RCC 7860 (cell line): Measurements from ENCODE around the gene CMTM4.
A peak's percentile ranks its signal among the peaks of the same experiment; 100 is the strongest.
"Not testable (repeated sequence)": the region's sequence is repeated elsewhere in the genome, so short reads cannot be mapped to it uniquely, and the experiment has no call there.

Experiments used
- DNase-seq: peaks from one replicate; pipeline ENCODE4 v3.0.0-alpha.2; 2015; ENCODE audit warnings: low spot score
- FAIRE-seq: peaks from 2 replicates; lab custom pipeline; 2012; peaks lifted over from hg19 to GRCh38; lab: Jason Lieb, UNC

Gene CMTM4

GRCh38 chr16:66676599-66676998, 19.9 kb downstream of the CMTM4 start:
- no peak for FAIRE-seq
- DNase-seq, result no peak

DNA sequence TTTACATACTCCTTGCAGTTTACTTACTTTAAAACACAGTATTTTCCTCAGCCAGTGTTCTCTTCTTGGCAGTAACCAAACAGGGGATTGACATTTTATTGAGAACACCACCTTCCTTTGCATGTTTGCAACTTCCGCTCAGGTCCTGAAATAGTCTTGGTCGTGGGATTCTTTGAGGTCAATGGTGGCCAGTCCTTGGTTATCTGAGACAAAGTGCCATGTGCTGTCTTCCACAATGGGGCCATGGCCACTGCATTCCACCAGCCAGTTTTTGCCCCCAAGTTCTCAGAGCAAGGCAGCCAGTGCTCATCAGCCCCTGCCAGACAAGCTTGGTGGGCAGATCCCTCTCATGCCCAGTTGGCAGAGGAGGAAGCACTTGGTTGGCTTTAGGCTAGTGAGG, 22.9 kb downstream of the CMTM4 start:
- no peak for DNase-seq
- FAIRE-seq, result no peak

- FAIRE-seq (no peak), DNase-seq (no peak)
Observed at GRCh38 chr16:66670691-66671388, 25.7 kb downstream of the CMTM4 start.

GRCh38 chr16:66668777-66669444, 27.6 kb downstream of the CMTM4 start:
- no peak for FAIRE-seq
- DNase-seq, result no peak

GRCh38 chr16:66667944-66668343, 28.6 kb downstream of the CMTM4 start:
- DNase-seq (no peak), FAIRE-seq (no peak)

DNA sequence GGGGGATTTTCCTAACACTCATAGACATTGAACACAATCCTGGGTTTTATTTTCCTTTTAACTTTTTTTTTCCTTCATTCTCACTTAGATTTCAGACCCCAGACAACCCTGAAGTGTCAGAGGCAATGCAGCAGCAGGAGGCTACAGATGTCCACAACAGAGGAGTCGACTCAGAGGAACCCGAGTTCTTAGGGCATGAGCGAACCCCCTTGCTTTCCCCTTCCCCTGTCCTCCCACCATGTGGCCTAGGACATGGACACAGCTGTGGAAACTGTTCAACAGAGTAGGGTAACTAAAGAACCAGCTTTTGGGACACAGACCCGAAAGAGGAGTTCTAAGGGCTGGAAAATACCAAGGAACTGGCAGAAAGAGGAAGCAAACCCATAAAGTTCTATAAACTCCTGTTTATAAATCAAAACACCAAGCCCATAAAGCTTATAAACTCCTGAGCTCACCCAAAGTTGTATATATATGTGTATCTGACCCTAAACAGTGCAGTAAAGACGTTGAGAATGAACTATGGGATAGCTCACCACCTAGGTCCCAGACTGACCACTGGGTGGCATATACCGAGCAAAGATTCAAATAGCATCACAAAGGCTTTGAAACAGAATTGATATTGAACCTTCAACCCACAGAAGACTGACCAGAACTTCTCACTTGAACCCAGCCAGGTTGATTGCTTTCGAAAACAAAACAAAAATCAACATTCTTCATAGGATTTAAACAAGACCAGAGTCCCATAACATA, 33.9 kb downstream of the CMTM4 start:
- DNase-seq (peak; percentile 30), FAIRE-seq (peak; percentile 42)

- DNase-seq, result peak; percentile 29
- FAIRE-seq, result not testable (repeated sequence)
Observed at GRCh38 chr16:66661671-66662346, 34.7 kb downstream of the CMTM4 start.

DNA sequence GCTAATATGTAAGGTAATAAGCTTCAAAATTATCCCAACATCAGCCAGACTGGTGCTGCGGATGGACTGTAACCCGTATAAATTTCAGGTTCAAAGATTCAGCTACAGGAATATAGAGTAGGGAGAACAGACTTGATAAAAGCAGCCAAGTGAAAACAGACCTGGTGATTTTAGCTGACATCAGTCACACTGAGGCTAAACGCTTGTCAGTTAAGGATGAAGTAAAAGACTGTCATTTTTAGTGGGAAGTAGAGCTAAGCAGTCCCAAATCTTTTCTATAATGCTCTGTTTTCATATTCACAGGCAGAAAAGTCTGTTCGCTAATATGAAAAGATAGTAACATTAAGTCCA, 35.4 kb downstream of the CMTM4 start:
- DNase-seq, result peak; percentile 61
- no peak for FAIRE-seq

DNA sequence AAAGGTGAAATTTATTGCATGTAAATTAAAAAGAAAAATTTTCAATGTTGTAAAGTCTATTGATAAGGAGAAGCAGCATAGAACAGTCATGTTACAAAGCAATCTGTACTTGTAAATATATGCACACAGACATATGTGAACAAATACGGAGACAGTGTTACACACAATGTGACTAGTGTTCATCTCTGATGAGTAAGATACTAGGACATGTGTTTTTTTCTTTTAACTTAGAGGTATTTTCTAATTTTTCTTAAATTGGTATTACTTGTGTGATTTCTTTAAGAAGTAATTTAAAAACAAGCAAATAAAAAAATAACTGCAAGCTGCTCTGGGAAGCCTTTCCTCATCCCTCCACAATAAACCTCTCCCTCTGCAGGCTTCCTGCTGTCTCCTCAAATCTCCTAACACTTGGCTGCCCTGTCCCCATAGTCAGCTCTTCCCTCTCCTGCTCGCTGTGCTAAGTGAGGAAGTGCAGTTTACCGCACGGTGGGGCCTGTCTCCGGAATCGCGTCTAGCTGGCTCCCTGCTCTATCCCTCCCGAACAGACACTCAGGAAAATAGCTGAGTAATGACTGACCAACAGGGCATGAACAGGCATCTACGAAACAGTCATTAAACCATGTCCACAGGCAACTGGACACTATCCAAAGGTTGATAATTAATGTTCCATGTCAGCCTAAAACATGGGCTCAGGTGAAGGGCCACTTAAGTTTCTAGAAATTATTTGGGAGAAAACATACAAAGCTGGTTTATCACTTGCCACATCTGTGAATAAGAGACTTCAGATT, 35.9 kb downstream of the CMTM4 start:
- peak; percentile 95 for FAIRE-seq
- DNase-seq, result peak; percentile 95

DNA sequence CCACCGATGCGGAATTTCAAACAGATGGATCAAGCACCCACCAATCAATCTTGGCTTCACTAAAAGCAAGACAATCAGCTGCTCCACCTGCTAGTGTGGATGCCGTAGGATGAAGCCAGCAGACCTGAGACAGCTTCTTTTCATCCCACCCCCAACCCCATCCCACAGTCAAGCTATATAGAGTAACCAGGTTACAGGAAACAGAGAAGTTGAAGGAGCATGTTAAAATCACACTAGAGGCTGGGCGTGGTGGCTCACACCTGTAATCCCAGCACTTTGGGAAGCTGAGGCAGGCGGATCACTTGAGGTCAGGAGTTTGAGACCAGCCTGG, 37.7 kb downstream of the CMTM4 start:
- DNase-seq (no peak), FAIRE-seq (no peak)

DNA sequence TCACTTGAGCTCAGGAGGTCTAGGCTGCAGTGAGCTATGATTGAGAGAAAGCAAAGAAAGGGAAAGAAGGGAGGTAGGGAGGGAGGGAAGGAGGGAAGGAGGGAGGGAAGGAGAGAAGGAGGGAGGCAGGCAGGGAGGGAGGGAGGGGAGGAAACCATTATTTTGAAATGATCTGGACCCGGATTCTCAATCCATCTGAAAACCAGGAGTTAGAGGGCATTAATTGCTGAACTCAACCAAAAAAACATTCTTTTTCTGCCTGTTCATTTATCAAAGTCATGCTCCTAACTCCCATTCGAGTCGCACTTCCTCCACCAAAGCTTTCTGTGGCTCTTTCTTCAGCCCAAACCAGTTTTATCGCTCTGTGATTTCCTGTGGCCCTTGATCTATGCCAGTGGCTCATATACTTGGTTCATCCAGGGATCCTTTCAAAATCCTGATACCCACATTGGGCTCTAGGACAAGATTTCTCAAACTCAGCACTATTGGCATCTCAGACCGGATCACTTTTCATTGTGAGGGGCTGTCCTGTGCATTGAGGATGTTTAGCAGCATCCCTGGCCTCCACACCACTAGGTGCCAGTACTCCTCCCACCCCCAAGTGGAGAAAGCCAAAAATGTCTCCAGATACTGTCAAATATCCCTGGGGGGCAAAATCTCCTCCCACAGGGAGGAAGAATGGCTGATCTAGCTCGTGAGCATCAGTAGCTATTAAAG, 38.2 kb downstream of the CMTM4 start:
- FAIRE-seq, result no peak
- DNase-seq, result no peak

DNA sequence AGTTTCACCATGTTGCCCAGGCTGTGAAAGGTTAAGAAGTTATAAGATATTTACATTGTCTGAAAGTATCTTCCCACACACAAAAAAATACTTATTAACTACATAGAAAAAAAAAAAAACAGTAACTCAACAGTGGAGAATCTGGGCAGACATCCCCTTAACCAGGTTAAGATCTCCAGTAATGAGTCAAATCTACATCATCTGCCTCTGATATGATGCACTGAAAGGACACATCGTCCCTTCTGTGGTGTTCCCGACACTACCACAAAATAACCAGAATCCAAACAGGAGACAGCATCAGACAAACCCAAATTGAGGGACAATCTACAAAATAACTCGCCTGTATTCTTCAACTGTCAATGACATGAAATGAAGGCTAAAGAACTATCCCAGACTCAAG, 40.0 kb downstream of the CMTM4 start:
- FAIRE-seq, result peak; percentile 92

DNA sequence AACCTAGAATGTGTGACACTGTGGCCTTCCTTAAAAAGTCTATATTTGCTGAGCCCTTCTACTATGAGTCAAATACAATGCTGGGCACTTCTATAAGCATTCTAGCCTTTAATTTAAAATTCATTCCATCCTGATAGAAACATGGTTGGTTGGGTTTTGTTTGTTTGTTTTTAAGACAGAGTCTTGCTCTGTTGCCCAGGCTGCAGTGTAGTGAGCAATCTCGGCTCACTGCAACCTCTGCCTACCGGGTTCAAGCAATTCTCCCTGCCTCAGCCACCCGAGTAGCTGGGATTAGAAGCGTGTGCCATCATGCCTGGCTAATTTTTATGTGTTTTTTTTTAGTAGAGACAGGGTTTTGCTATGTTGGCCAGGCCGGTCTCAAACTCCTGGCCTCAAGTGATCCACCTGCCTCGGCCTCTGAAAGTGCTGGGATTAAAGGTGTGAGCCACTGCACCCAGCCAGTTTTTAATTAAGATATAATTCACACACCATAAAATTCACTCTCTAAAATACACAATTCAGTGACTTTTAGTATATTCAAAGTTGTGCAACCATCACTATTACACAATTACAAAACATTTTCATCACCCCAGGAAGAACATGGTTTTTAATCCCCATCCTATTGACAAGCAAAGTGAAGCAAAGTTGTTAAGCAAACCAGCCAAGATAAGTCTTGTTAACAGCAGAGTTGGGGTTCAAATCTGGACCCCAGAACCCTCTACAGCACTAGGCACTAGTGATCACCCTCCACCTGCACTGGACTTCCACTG, 42.8 kb downstream of the CMTM4 start:
- FAIRE-seq (no peak), DNase-seq (no peak)

More for the DNA sequence above, 40.0 kb downstream of the CMTM4 start:
- peak; percentile 66 for DNase-seq

DNA sequence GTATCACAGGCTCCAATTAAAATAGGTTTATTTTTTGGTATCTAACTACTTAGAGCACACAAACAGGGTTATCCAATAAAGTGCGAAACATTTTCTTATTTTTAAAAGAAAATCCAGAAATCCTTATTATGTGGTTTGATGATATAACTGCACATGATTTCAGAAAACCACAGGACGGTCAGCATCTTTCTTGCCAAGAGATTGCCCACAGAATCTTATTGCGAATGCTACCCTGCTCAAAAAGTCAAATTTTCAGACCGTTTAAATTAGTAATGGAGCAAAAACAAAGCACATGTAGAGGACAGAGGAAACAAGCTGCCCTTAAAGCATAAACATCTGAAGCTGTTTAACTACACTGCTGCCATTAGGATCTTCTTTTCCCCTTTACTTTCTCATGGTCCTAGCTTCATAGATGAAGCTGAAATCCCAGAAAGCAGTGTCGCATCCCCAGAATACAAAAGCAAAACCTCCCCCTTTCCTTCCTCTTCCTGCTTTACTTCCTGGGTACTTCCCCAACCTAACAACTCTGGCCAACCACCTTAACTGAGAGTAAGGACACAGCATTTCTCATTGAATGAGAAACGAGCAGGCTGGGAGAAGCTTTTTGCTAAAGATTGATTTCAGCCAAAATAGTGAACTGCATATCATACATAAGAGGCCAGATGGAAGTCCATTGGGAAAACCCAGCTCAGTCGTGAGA, 43.7 kb downstream of the CMTM4 start:
- no peak for FAIRE-seq
- DNase-seq, result no peak

- DNase-seq, result no peak
- FAIRE-seq, result no peak
Observed at GRCh38 chr16:66651965-66652364, 44.6 kb downstream of the CMTM4 start.

DNA sequence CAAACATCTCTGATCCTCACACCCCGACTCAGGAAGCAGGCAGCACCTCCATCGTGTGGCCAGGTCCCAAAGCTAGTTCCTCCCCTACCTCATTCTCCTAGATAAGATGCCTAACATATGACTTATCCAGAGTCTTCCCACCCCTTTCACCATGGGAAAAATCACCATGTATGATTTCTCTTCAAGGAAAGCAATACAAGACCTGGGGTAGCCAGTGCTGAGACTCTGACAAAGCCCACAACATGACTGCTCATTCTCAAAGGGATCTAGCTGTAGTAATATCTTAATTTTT, 45.1 kb downstream of the CMTM4 start:
- FAIRE-seq, result no peak

DNA sequence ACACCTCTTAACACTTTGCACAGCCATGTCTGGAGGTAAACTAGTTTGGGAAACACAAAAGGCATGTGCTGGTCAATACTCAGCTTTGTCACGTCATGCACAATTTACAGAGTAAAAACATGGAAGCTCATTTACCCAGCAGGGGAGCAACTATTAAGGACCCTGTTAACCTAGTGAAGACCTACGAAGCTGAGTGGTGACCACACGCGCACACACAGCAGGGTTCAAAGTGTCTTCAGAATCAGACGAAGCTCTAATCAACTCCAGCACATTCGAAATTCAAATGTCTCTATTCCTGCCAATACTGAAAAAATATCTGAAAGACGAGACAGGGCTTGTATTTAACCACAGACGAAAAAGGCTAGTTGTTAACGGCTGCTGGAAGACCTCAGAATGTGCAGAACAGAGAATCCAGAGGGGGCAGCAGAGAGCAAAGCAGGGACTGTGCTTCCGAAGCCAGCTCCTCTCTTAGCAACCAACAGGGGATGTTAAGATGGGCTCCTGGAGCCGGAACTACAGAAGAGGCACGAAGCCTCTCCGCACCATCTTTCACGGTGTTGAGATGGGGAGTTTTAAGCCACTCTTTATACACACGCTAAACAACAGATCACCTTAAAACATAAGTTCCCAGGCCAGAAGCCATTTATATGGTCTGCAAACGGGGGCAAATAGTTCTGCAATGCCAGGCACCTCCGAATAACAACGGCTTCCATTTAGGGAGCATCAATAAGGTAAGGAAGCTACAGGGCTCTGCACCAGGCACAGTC, 45.7 kb downstream of the CMTM4 start:
- DNase-seq (peak; percentile 61), FAIRE-seq (peak; percentile 8)

More for the DNA sequence above, 45.1 kb downstream of the CMTM4 start:
- no peak for DNase-seq

DNA sequence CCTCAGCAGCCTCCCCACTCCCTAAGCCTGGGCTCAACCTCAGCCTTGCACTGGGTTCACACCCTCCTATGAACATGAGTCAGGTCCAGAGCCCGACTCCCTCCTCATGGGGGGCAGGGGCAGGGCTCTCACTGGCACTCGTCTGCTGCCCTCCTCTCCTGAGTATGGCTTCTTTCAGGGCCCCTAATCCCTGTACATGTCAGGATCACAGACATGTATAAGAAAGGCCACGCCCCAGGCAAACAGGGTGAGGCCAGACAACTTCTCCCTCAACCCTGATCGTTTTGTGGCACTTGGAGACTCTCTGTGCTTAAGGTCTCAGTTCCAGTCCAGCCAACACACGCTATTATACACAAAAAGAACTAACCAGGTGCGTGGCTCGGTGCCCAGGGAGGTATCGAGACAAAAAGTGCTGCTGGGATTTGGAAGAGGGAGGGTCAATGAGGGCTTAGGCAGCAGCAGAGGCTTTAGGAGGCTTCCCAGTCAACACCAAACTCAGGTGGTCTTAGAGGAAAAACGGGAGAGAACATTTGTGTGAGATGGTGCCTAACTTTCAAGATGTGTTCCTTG, 46.8 kb downstream of the CMTM4 start:
- DNase-seq (no peak), FAIRE-seq (no peak)
